H9 (cell line): ENCODE data around the gene CMSS1. TPM values are rescaled to one million over a fixed set of nuclear protein-coding genes. Genes with fewer than 3 reads are reported as not detected.

Experiments used
- DNase-seq: peaks from one replicate; pipeline ENCODE4 v3.0.0-alpha.2; 2017
- H2AFZ ChIP-seq: one replicate; pipeline ENCODE4 v1.6.1; 2013; ENCODE audit warnings: mild to moderate bottlenecking, low read length, control low read depth, moderate library complexity
- H2AK5ac ChIP-seq: 2 replicates; pipeline ENCODE4 v1.6.1; 2013; ENCODE audit warnings: low read length, control low read depth, mixed read lengths; ENCODE audit not compliant: insufficient read length
- H2BK120ac ChIP-seq: one replicate; pipeline ENCODE4 v1.6.1; 2013; ENCODE audit warnings: low read depth, mild to moderate bottlenecking, low read length, control low read depth, inconsistent platforms; ENCODE audit not compliant: poor library complexity, severe bottlenecking
- H2BK12ac ChIP-seq: 2 replicates; pipeline ENCODE4 v1.6.1; 2013; ENCODE audit warnings: low read length, control low read depth, mixed read lengths, low read depth; ENCODE audit not compliant: insufficient read length
- H2BK15ac ChIP-seq: 2 replicates; pipeline ENCODE4 v1.6.1; 2013; ENCODE audit warnings: low read depth, low read length, control low read depth
- H2BK20ac ChIP-seq: one replicate; pipeline ENCODE4 v1.6.1; 2013; ENCODE audit warnings: low read depth, mild to moderate bottlenecking, low read length, control low read depth, inconsistent platforms; ENCODE audit not compliant: poor library complexity, severe bottlenecking
- H2BK5ac ChIP-seq: 2 replicates; pipeline ENCODE4 v1.6.1; 2013; ENCODE audit warnings: low read length, control low read depth, mixed read lengths; ENCODE audit not compliant: insufficient read length
- H3K14ac ChIP-seq: 2 replicates; pipeline ENCODE4 v1.6.1; 2013; ENCODE audit warnings: low read length, control low read depth; ENCODE audit not compliant: insufficient read depth
- H3K18ac ChIP-seq: 2 replicates; pipeline ENCODE4 v1.6.1; 2013; ENCODE audit warnings: low read depth, mild to moderate bottlenecking, mixed read lengths, low read length, control low read depth; ENCODE audit not compliant: insufficient read length
- H3K23ac ChIP-seq: 2 replicates; pipeline ENCODE4 v1.6.1; 2013; ENCODE audit warnings: low read length, control low read depth, mixed read lengths, low read depth; ENCODE audit not compliant: insufficient read length
- H3K23me2 ChIP-seq: 2 replicates; pipeline ENCODE4 v1.6.1; 2013; ENCODE audit warnings: low read depth, mild to moderate bottlenecking, mixed read lengths, low read length, control low read depth; ENCODE audit not compliant: insufficient read length, poor library complexity, severe bottlenecking
- H3K27ac ChIP-seq: 2 replicates; pipeline ENCODE4 v1.5.1; 2013; ENCODE audit warnings: low read length, control low read depth, mixed read lengths, low read depth; ENCODE audit not compliant: insufficient read length
- H3K27me3 ChIP-seq: 2 replicates; pipeline ENCODE4 v1.6.1; 2013; ENCODE audit warnings: low read length, control low read depth, inconsistent platforms; ENCODE audit not compliant: insufficient read depth
- H3K4ac ChIP-seq: 2 replicates; pipeline ENCODE4 v1.6.1; 2013; ENCODE audit warnings: low read depth, mild to moderate bottlenecking, control low read depth, inconsistent platforms, low read length, moderate library complexity
- H3K4me1 ChIP-seq: 2 replicates; pipeline ENCODE4 v1.6.1; 2013; ENCODE audit warnings: low read length, control low read depth, inconsistent platforms; ENCODE audit not compliant: insufficient read depth
- H3K4me2 ChIP-seq: 2 replicates; pipeline ENCODE4 v1.6.1; 2013; ENCODE audit warnings: low read length, control low read depth, mixed read lengths; ENCODE audit not compliant: insufficient read length, insufficient read depth
- H3K56ac ChIP-seq: 2 replicates; pipeline ENCODE4 v1.6.1; 2013; ENCODE audit warnings: low read depth, mild to moderate bottlenecking, mixed read lengths, low read length, control low read depth; ENCODE audit not compliant: insufficient read length
- H3K79me1 ChIP-seq: 2 replicates; pipeline ENCODE4 v1.6.1; 2013; ENCODE audit warnings: low read depth, mild to moderate bottlenecking, moderate library complexity, low read length, control low read depth, inconsistent platforms; ENCODE audit not compliant: insufficient read depth, poor library complexity, severe bottlenecking
- H3K79me2 ChIP-seq: 2 replicates; pipeline ENCODE4 v1.6.1; 2013; ENCODE audit warnings: low read length, control low read depth, inconsistent platforms; ENCODE audit not compliant: insufficient read depth
- H3K9ac ChIP-seq: 2 replicates; pipeline ENCODE4 v1.6.1; 2013; ENCODE audit warnings: low read length, control low read depth, mixed read lengths; ENCODE audit not compliant: insufficient read length; ENCODE audit errors: extremely low read depth
- H3K9me3 ChIP-seq: one replicate; pipeline ENCODE4 v1.6.1; 2013; ENCODE audit warnings: low read depth, low read length, inconsistent platforms; ENCODE audit not compliant: control insufficient read depth
- H3T11ph ChIP-seq: one replicate; pipeline ENCODE4 v1.6.1; 2013; ENCODE audit warnings: mild to moderate bottlenecking, low read length, control low read depth, inconsistent platforms
- H4K20me1 ChIP-seq: one replicate; pipeline ENCODE4 v1.6.1; 2013; ENCODE audit not compliant: control insufficient read depth, insufficient read length, insufficient read depth
- H4K5ac ChIP-seq: 2 replicates; pipeline ENCODE4 v1.6.1; 2013; ENCODE audit warnings: low read depth, mild to moderate bottlenecking, mixed read lengths, low read length, control low read depth; ENCODE audit not compliant: insufficient read length
- H4K8ac ChIP-seq: replicated peaks from 2 replicates; pipeline ENCODE4 v1.6.1; 2013; ENCODE audit warnings: low read length, control low read depth, mixed read lengths, low read depth; ENCODE audit not compliant: insufficient read length
- H4K91ac ChIP-seq: 2 replicates; pipeline ENCODE4 v1.6.1; 2013; ENCODE audit warnings: low read depth, mild to moderate bottlenecking, moderate library complexity, mixed read lengths, low read length, control low read depth; ENCODE audit not compliant: insufficient read length
- H3K27ac Mint-ChIP-seq, 3 experiments: 2 replicates in 2 of 3; 3 replicates in 1 of 3; pipeline ENCODE4 v1.8.0; 2020 to 2021; ENCODE audit warnings: mixed read lengths in 3 of 3, mild to moderate bottlenecking in 1 of 3, moderate library complexity in 1 of 3
- H3K27me3 Mint-ChIP-seq: 2 replicates; pipeline ENCODE4 v1.8.0; 2021; ENCODE audit warnings: low read depth, mild to moderate bottlenecking, moderate library complexity, mixed read lengths
- H3K36me3 Mint-ChIP-seq, 3 experiments: 2 replicates in 2 of 3; 3 replicates in 1 of 3; pipeline ENCODE4 v1.8.0; 2020 to 2021; ENCODE audit warnings: low read depth in 3 of 3, mixed read lengths in 3 of 3; ENCODE audit not compliant: insufficient read depth in 1 of 3
- H3K4me1 Mint-ChIP-seq, 2 experiments: 2 replicates each; pipeline ENCODE4 v1.8.0; 2020; ENCODE audit warnings: mixed read lengths in 2 of 2
- H3K4me3 Mint-ChIP-seq, 2 experiments: 2 replicates in 1 of 2; 3 replicates in 1 of 2; pipeline ENCODE4 v1.8.0; 2020 to 2021; ENCODE audit warnings: mild to moderate bottlenecking in 2 of 2, mixed read lengths in 2 of 2, moderate library complexity in 1 of 2
- H3K9me3 Mint-ChIP-seq, 2 experiments: 2 replicates in 1 of 2; 3 replicates in 1 of 2; pipeline ENCODE4 v1.8.0; 2020; ENCODE audit warnings: mild to moderate bottlenecking in 2 of 2, mixed read lengths in 2 of 2, moderate library complexity in 1 of 2
- CTCF ChIP-seq: fragments of 200-600 bp; sonication (generic); conservative IDR thresholded peaks from 3 replicates; pipeline ENCODE4 v1.8.0; 2021; ENCODE audit warnings: antibody characterized with exemption, mild to moderate bottlenecking
- WGBS: extraction: QIAGEN DNeasy Blood & Tissue Kit; methylation state at CpG from one replicate; pipeline ENCODE4 v1.1.7; 2013; ENCODE audit warnings: missing lambda C conversion rate, low lambda C conversion rate, mixed read lengths; ENCODE audit not compliant: insufficient read length; ENCODE audit errors: extremely low coverage; 5-methylcytosine and 5-hydroxymethylcytosine counted together
- total RNA-seq: library from RNA; stranded (reverse); gene quantifications from 2 replicates; pipeline ENCODE4 v1.2.1, GENCODE V29; 2021

CMSS1 gene
- total RNA-seq, 1 experiment from 2014 or later = 61.8 TPM

GRCh38 chr3:100073049-100073713, 255.5 kb downstream of the CMSS1 start:
- Histone ChIP-seq H3K4ac (no peak overlapping the region), H3K4me1 (peaks cover 5% of the 10 kb centered on the region), H3K14ac (no peak overlapping the region), H4K91ac (no peak overlapping the region), H3K23me2 (no peaks in the 10 kb centered on the region), H3K79me2 (no peaks in the 10 kb centered on the region), H4K20me1 (no peaks in the 10 kb centered on the region), H2BK120ac (no peak overlapping the region), H3K23ac (no peak overlapping the region), H2BK15ac (no peak overlapping the region), H4K8ac (no peak overlapping the region), H2AFZ (no peak overlapping the region), H3K9me3 (no peaks in the 10 kb centered on the region), H2BK12ac (no peak overlapping the region), H3K18ac (no peak overlapping the region), H3K56ac (no peak overlapping the region), H2AK5ac (no peak overlapping the region), H3K27me3 (no peaks in the 10 kb centered on the region), H3K27ac (no peak overlapping the region), H3K9ac (no peak overlapping the region), H3K79me1 (no peaks in the 10 kb centered on the region), H3T11ph (no peak overlapping the region), H4K5ac (no peak overlapping the region), H2BK20ac (no peak overlapping the region), H3K4me2 (peak overlapping the region; percentile 42), H2BK5ac (no peak overlapping the region)
- TF ChIP-seq CTCF = no peak
- Mint-ChIP-seq H3K4me1 (peaks cover 23 to 28% of the 10 kb centered on the region in 2 experiments), H3K9me3 (no peaks in the 10 kb centered on the region), H3K27me3 (no peaks in the 10 kb centered on the region), H3K27ac (peak overlapping the region in 2 of 3 experiments; percentile 71 to 96; a peak in 3 of 7 replicates), H3K4me3 (peak overlapping the region in 1 of 2 experiments; percentile 59; a peak in 1 of 5 replicates), H3K36me3 (no peaks in the 10 kb centered on the region)
- DNase-seq = no peak
- WGBS = no CpG with 5 or more reads among the region's 1 CpG
